Measurements from ENCODE around the gene TFB1M.
"Not testable (repeated sequence)": the region's sequence is repeated elsewhere in the genome, so short reads cannot be mapped to it uniquely, and the experiment has no call there.

Gene TFB1M

GRCh38 chr6:155219858-155220301 lies 94.4 kb downstream of the TFB1M start:
- Histone ChIP-seq H3K4me3 (IDR thresholded peaks at IDR 0.05; ENCODE audit: insufficient read depth, low read depth, low read length) (no peak overlapping the region), H3K27me3 (ENCODE audit: insufficient read depth, low read depth) (no peaks in the 10 kb centered on the region), H3K9ac (no peak overlapping the region), H2AFZ (ENCODE audit: low read depth) (no peak overlapping the region), H4K20me1 (ENCODE audit: insufficient read depth) (no peaks in the 10 kb centered on the region), H3K79me2 (ENCODE audit: insufficient read depth, low read depth) (no peaks in the 10 kb centered on the region), H3K36me3 (ENCODE audit: insufficient read depth) (no peaks in the 10 kb centered on the region), H3K27ac (no peak overlapping the region), H3K4me2 (no peak overlapping the region), H3K4me1 (ENCODE audit: low read depth, poor library complexity, severe bottlenecking) (no peaks in the 10 kb centered on the region)
- TF ChIP-seq CTCF (conservative IDR thresholded peaks at IDR 0.05; ENCODE audit: low read depth, low read length), result no peak

- H2AFZ ChIP-seq (ENCODE audit: low read depth), result no peak overlapping the region
- H3K79me2 ChIP-seq (ENCODE audit: insufficient read depth, low read depth), result no peaks in the 10 kb centered on the region
- H4K20me1 ChIP-seq (ENCODE audit: insufficient read depth), result no peaks in the 10 kb centered on the region
- H3K27me3 ChIP-seq (ENCODE audit: insufficient read depth, low read depth), result no peaks in the 10 kb centered on the region
- no peak overlapping the region for H3K4me3 ChIP-seq (IDR thresholded peaks at IDR 0.05; ENCODE audit: insufficient read depth, low read depth, low read length)
- no peaks in the 10 kb centered on the region for H3K36me3 ChIP-seq (ENCODE audit: insufficient read depth)
- no peak overlapping the region for H3K4me2 ChIP-seq
- H3K27ac ChIP-seq, result no peak overlapping the region
- no peak overlapping the region for H3K9ac ChIP-seq
- no peaks in the 10 kb centered on the region for H3K4me1 ChIP-seq (ENCODE audit: low read depth, poor library complexity, severe bottlenecking)
- TF ChIP-seq CTCF (conservative IDR thresholded peaks at IDR 0.05; ENCODE audit: low read depth, low read length), result no peak
Measured at GRCh38 chr6:155219299-155219698, 95.0 kb downstream of the TFB1M start.

- H3K9ac ChIP-seq; H3K36me3 ChIP-seq (ENCODE audit: insufficient read depth); H2AFZ ChIP-seq (ENCODE audit: low read depth); H3K27me3 ChIP-seq (ENCODE audit: insufficient read depth, low read depth); H3K4me3 ChIP-seq (IDR thresholded peaks at IDR 0.05; ENCODE audit: insufficient read depth, low read depth, low read length); H3K27ac ChIP-seq; H3K79me2 ChIP-seq (ENCODE audit: insufficient read depth, low read depth); H4K20me1 ChIP-seq (ENCODE audit: insufficient read depth); H3K4me1 ChIP-seq (ENCODE audit: low read depth, poor library complexity, severe bottlenecking); H3K4me2 ChIP-seq: not testable (repeated sequence)
Measured at GRCh38 chr6:155218711-155219110, 95.6 kb downstream of the TFB1M start.

GRCh38 chr6:155216312-155217046 lies 97.8 kb downstream of the TFB1M start:
- Histone ChIP-seq H2AFZ (ENCODE audit: low read depth) (no peak overlapping the region), H3K4me1 (ENCODE audit: low read depth, poor library complexity, severe bottlenecking) (no peaks in the 10 kb centered on the region), H3K27ac (no peak overlapping the region), H3K9ac (no peak overlapping the region), H3K4me2 (no peak overlapping the region), H3K79me2 (ENCODE audit: insufficient read depth, low read depth) (no peaks in the 10 kb centered on the region), H4K20me1 (ENCODE audit: insufficient read depth) (no peaks in the 10 kb centered on the region), H3K36me3 (ENCODE audit: insufficient read depth) (no peaks in the 10 kb centered on the region), H3K4me3 (IDR thresholded peaks at IDR 0.05; ENCODE audit: insufficient read depth, low read depth, low read length) (no peak overlapping the region), H3K27me3 (ENCODE audit: insufficient read depth, low read depth) (no peaks in the 10 kb centered on the region)
- no peak for TF ChIP-seq CTCF (conservative IDR thresholded peaks at IDR 0.05; ENCODE audit: low read depth, low read length)

GRCh38 chr6:155215906-155216305 lies 98.4 kb downstream of the TFB1M start:
- Histone ChIP-seq H3K4me2 (no peak overlapping the region), H4K20me1 (ENCODE audit: insufficient read depth) (no peaks in the 10 kb centered on the region), H3K79me2 (ENCODE audit: insufficient read depth, low read depth) (no peaks in the 10 kb centered on the region), H3K4me3 (IDR thresholded peaks at IDR 0.05; ENCODE audit: insufficient read depth, low read depth, low read length) (no peak overlapping the region), H2AFZ (ENCODE audit: low read depth) (no peak overlapping the region), H3K36me3 (ENCODE audit: insufficient read depth) (no peaks in the 10 kb centered on the region), H3K27me3 (ENCODE audit: insufficient read depth, low read depth) (no peaks in the 10 kb centered on the region), H3K9ac (no peak overlapping the region), H3K27ac (no peak overlapping the region), H3K4me1 (ENCODE audit: low read depth, poor library complexity, severe bottlenecking) (no peaks in the 10 kb centered on the region)
- no peak for TF ChIP-seq CTCF (conservative IDR thresholded peaks at IDR 0.05; ENCODE audit: low read depth, low read length)
